BJ (cell line): ENCODE results near the gene SGF29. TPM values are rescaled to one million over a fixed set of nuclear protein-coding genes. Genes with fewer than 3 reads are reported as not detected.
"Not testable (repeated sequence)": the region's sequence is repeated elsewhere in the genome, so short reads cannot be mapped to it uniquely, and the experiment has no call there.

Experiments used
- CTCF ChIA-PET: fragments of 350-600 bp; formaldehyde crosslinking; extraction: SDS; loops from one replicate; lab custom pipeline; 2021; ENCODE audit warnings: antibody characterized with exemption, inconsistent platforms; lab: Yijun Ruan, JAX
- POLR2A ChIA-PET: fragments of 300-600 bp; sonication (Branson Sonifier 250); formaldehyde crosslinking; extraction: SDS; loops from one replicate; lab custom pipeline; 2021; ENCODE audit warnings: antibody characterized with exemption; lab: Charles Lee
- DNase-seq: peaks from one replicate; pipeline ENCODE4 v3.0.0-alpha.2; 2011; ENCODE audit warnings: low read depth
- H3K27me3 ChIP-seq: 2 replicates; pipeline ENCODE4 v1.6.0; 2011; ENCODE audit warnings: low read length; ENCODE audit not compliant: control insufficient read depth, insufficient read depth
- H3K36me3 ChIP-seq: 2 replicates; pipeline ENCODE4 v1.5.1; 2011; ENCODE audit warnings: low read length; ENCODE audit not compliant: control insufficient read depth, insufficient read depth
- H3K4me3 ChIP-seq: 2 replicates; pipeline ENCODE4 v1.5.1; 2011; ENCODE audit warnings: low read depth, mild to moderate bottlenecking, control low read depth, low read length
- CTCF ChIP-seq: IDR thresholded peaks from 2 replicates; pipeline ENCODE4 v1.5.1; 2011; ENCODE audit warnings: low read depth, mild to moderate bottlenecking, control low read depth, inconsistent platforms, low read length, moderate library complexity; ENCODE audit not compliant: insufficient read depth
- polyA plus RNA-seq: library from polyadenylated mRNA; depleted of rRNA; stranded (reverse); fragments of >200 nt; gene quantifications from 2 replicates; pipeline ENCODE4 v1.2.3, GENCODE V29; 2011

The SGF29 gene
- polyA plus RNA-seq, 1 experiment: 2.4 TPM

- no peak for DNase-seq
- Histone ChIP-seq H3K4me3 (no peak overlapping the region), H3K36me3 (no peaks in the 10 kb centered on the region), H3K27me3 (peaks cover 3% of the 10 kb centered on the region)
- ChIA-PET CTCF (no interaction called here), POLR2A (no interaction called here)
- TF ChIP-seq CTCF: no peak
These were observed 48.8 kb downstream of the SGF29 start for GRCh38 chr16:28602529-28602928.

GRCh38 chr16:28603381-28604185 lies 49.9 kb downstream of the SGF29 start:
- H3K36me3 ChIP-seq: no peaks in the 10 kb centered on the region
- ChIA-PET CTCF (interaction anchor here (1.4 kb wide), 1 partner anchor 11 kb away, joined by 6 read pairs; no protein-coding TSS in a partner anchor), POLR2A (no interaction called here)
- no peak for DNase-seq
- H3K4me3 ChIP-seq: no peak overlapping the region
- no peak for TF ChIP-seq CTCF
- no peaks in the 10 kb centered on the region; the same call in 1 of the 2 replicates for H3K27me3 ChIP-seq

DNA sequence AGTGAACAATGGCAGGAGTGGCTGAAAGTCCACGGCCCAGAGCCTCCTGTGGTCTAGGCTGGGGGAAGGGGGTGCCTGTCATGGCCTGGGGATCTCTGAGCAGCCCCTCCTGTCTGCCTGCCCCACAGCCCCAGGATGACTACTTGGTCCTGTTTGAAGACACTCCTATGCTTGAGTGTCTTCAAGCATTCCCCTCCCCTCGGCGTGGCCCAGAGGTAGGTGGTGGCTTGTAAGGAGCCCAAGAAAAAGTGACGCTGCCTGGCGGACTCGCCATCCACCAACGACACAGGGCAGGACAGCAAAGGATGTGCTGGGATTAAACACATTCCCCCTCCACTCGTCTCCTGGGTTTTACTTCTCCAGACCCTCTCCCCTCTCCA lies 50.5 kb downstream of the SGF29 start:
- H3K27me3 ChIP-seq: no peaks in the 10 kb centered on the region; the same call in 1 of the 2 replicates
- no peak for TF ChIP-seq CTCF
- POLR2A ChIA-PET: no interaction called here
- CTCF ChIA-PET: interaction anchor here (1.0 to 1.4 kb wide), 2 partner anchors 12 kb away, joined by 4 to 6 read pairs; no protein-coding TSS in a partner anchor
- no peaks in the 10 kb centered on the region for H3K36me3 ChIP-seq
- H3K4me3 ChIP-seq: no peak overlapping the region
- DNase-seq: no peak

DNA sequence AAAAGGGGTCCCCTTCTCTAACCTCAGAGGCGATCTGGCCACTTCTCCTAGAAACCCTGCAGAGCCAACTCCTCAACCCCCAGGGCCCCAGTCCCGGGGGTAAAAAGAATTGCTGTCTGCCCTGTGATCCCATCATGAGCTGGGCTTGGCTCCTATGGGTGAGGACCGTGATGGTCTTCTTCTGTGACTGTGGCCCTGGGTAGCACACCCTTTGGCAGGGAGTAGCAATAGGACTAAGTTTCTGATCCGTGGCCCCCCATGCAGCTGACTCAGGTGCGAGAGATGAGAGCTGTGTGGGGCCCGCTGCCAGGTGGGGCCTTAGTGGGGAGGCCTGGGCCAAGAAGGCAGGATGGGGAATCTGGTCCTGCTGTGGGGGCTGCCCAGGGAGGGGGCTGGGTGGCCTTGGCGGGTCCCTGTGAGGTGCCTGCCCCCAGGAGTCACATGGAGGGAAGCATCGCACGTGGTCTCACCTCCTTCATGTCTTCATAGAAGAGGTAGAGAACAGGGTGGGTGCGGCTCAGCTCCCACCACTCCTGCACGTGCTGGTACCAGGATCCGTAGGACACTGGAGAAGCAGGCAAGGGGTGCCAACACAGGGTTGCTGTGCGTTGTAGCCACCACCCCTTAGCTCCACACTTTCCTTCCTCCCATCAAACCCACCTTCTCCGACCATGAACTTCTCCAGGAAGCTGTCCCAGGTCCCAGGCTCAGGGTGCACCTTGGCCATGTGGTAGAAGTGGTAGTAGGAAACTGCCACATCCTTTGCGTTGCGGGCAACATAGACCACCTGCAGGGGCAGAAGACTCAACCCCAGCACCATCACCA lies 52.8 kb downstream of the SGF29 start:
- H3K36me3 ChIP-seq: no peaks in the 10 kb centered on the region
- TF ChIP-seq CTCF: no peak
- CTCF ChIA-PET: no interaction called here
- H3K4me3 ChIP-seq: no peak overlapping the region
- H3K27me3 ChIP-seq: no peaks in the 10 kb centered on the region; the same call in 1 of the 2 replicates
- DNase-seq: no peak
- POLR2A ChIA-PET: no interaction called here

- H3K27me3 ChIP-seq: no peaks in the 10 kb centered on the region; the same call in 1 of the 2 replicates
- CTCF ChIA-PET: no interaction called here
- no peaks in the 10 kb centered on the region for H3K36me3 ChIP-seq
- POLR2A ChIA-PET: no interaction called here
- no peak for DNase-seq
- H3K4me3 ChIP-seq: no peak overlapping the region
- no peak for TF ChIP-seq CTCF
These were observed 53.5 kb downstream of the SGF29 start for GRCh38 chr16:28607116-28607623.

- H3K27me3 ChIP-seq, POLR2A ChIA-PET, CTCF ChIA-PET: not testable (repeated sequence)
These were observed 54.2 kb downstream of the SGF29 start for GRCh38 chr16:28607681-28608495.

DNA sequence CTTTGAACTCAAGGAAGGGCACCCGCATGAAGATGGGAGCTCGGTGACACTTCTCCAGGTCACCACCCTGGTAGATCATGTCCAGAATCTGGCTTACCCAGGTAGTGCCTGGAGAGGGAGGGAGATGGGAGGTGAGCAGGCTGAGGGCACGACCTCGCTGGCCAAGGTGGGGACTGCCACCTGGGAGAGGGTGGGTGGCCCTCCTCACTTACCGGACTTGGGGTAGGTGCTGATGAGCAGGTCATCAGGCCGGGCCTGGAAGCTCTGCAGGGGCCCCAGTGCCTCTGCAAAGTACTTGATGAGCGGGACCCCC lies 54.7 kb downstream of the SGF29 start:
- CTCF ChIA-PET, H3K4me3 ChIP-seq, DNase-seq, H3K27me3 ChIP-seq, H3K36me3 ChIP-seq, POLR2A ChIA-PET: not testable (repeated sequence)

More at GRCh38 chr16:28607681-28608495, 54.2 kb downstream of the SGF29 start:
- not testable (repeated sequence) for H3K4me3 ChIP-seq, DNase-seq, H3K36me3 ChIP-seq
